GM20431 (cell line): ENCODE data around the gene AIFM1.

Experiments
- in situ Hi-C: fragments of 300-500 bp; cut with MseI, MboI; formaldehyde crosslinking; loops from one replicate; pipeline ENCODE4 v1.15.0; 2020; ENCODE audit warnings: low sequenced_read_pairs; ENCODE audit not compliant: unreplicated experiment

Gene AIFM1

GRCh38 chrX:130171446-130172126 lies 5.9 kb upstream of the AIFM1 start, which contains the start of gene RAB33A:
Gene RAB33A, plus strand, starts transcription at chrX:130171962. Its CDS starts 101 bp downstream, at chrX:130172063.
- in situ Hi-C loops: no loop called here

- in situ Hi-C loops: no loop called here
These were observed 5.3 kb upstream of the AIFM1 start for GRCh38 chrX:130170752-130171445.

- in situ Hi-C loops: no loop called here
These were observed 1.4 kb upstream of the AIFM1 start for GRCh38 chrX:130167040-130167439.

GRCh38 chrX:130166503-130166777 lies 799 bp upstream of the AIFM1 start:
- in situ Hi-C loops: no loop called here

- in situ Hi-C loops: no loop called here
These were observed 399 bp downstream of the AIFM1 start for GRCh38 chrX:130165181-130165702.

- in situ Hi-C loops: no loop called here
These were observed 2.2 kb downstream of the AIFM1 start for GRCh38 chrX:130163398-130163797.

GRCh38 chrX:130162094-130162735 lies 3.4 kb downstream of the AIFM1 start:
- in situ Hi-C loops: no loop called here

- in situ Hi-C loops: no loop called here
These were observed 5.9 kb downstream of the AIFM1 start for GRCh38 chrX:130159776-130160175.

- in situ Hi-C loops: no loop called here
These were observed 7.3 kb downstream of the AIFM1 start for GRCh38 chrX:130158311-130158710.

GRCh38 chrX:130155564-130155963 lies 10.1 kb downstream of the AIFM1 start:
- in situ Hi-C loops: no loop called here

GRCh38 chrX:130147631-130148030 lies 18.0 kb downstream of the AIFM1 start:
- in situ Hi-C loops: no loop called here

GRCh38 chrX:130145123-130145522 lies 20.5 kb downstream of the AIFM1 start:
- in situ Hi-C loops: no loop called here

GRCh38 chrX:130144509-130144908 lies 21.1 kb downstream of the AIFM1 start:
- in situ Hi-C loops: no loop called here

GRCh38 chrX:130139474-130140201 lies 26.0 kb downstream of the AIFM1 start:
- in situ Hi-C loops: no loop called here

- in situ Hi-C loops: no loop called here
These were observed 28.7 kb downstream of the AIFM1 start for GRCh38 chrX:130136961-130137360.

GRCh38 chrX:130136496-130136895 lies 29.1 kb downstream of the AIFM1 start:
- in situ Hi-C loops: no loop called here

GRCh38 chrX:130130990-130131389 lies 34.7 kb downstream of the AIFM1 start:
- in situ Hi-C loops: no loop called here

- in situ Hi-C loops: no loop called here
These were observed 40.4 kb downstream of the AIFM1 start for GRCh38 chrX:130125091-130125874.

- in situ Hi-C loops: no loop called here
These were observed 41.1 kb downstream of the AIFM1 start for GRCh38 chrX:130124577-130124976.

- in situ Hi-C loops: no loop called here
These were observed 44.2 kb downstream of the AIFM1 start for GRCh38 chrX:130121505-130121800.
